SK-N-SH (cell line): ENCODE measurements around the gene GPR15. TPM values are rescaled to one million over a fixed set of nuclear protein-coding genes. Genes with fewer than 3 reads are reported as not detected.

Experiments used
- CTCF ChIA-PET: fragments of 300-600, 350-600 bp; formaldehyde crosslinking; extraction: SDS; loops from one replicate; lab custom pipeline; 2021; lab: Yijun Ruan, JAX
- POLR2A ChIA-PET: fragments of 350-600 bp; sonication (Branson Sonifier 250); formaldehyde crosslinking; extraction: SDS; loops from one replicate; lab custom pipeline; 2020; ENCODE audit warnings: antibody characterized with exemption, inconsistent platforms; lab: Yijun Ruan, JAX
- DNase-seq: peaks from one replicate; pipeline ENCODE4 v3.0.0; 2012
- H2AFZ ChIP-seq: fragments of 200-600 bp; sonication (generic); 2 replicates; pipeline ENCODE4 v1.8.1; 2016; ENCODE audit warnings: antibody characterized with exemption, mild to moderate bottlenecking, low read depth
- H3F3A ChIP-seq: fragments of 200-600 bp; sonication (generic); replicated peaks from 2 replicates; pipeline ENCODE3; 2016; ENCODE audit warnings: antibody characterized with exemption, mild to moderate bottlenecking; ENCODE audit not compliant: insufficient read depth
- H3K27ac ChIP-seq, 2 experiments: fragments of 200-500 bp in 1 of 2; fragments of 200-600 bp in 1 of 2; sonication (Bioruptor generic) in 1 of 2; sonication (generic), shearing (Covaris generic) in 1 of 2; 2 replicates each; pipeline versions ENCODE4 v1.5.1 to v1.6.1; 2014 to 2016; ENCODE audit warnings: low read depth in 2 of 2, inconsistent platforms in 1 of 2, low read length in 1 of 2, mild to moderate bottlenecking in 1 of 2, mixed read lengths in 1 of 2
- H3K27me3 ChIP-seq: fragments of 200-600 bp; sonication (generic), shearing (Covaris generic); 2 replicates; pipeline ENCODE4 v1.6.1; 2016; ENCODE audit warnings: mixed run types; ENCODE audit not compliant: insufficient read depth
- H3K36me3 ChIP-seq, 2 experiments: fragments of 200-500 bp in 1 of 2; fragments of 200-600 bp in 1 of 2; sonication (Bioruptor generic) in 1 of 2; sonication (generic) in 1 of 2; replicated peaks in 1 of 2; 2 replicates each; pipeline versions ENCODE3 to v1.5.1; 2014 to 2016; ENCODE audit warnings: low read length in 1 of 2, mild to moderate bottlenecking in 1 of 2; ENCODE audit not compliant: insufficient read depth in 2 of 2, control insufficient read depth in 1 of 2
- H3K4me1 ChIP-seq, 2 experiments: fragments of 200-500 bp in 1 of 2; fragments of 200-600 bp in 1 of 2; sonication (Bioruptor generic) in 1 of 2; sonication (generic), shearing (Covaris generic) in 1 of 2; 2 replicates each; pipeline versions ENCODE4 v1.5.1 to v1.6.1; 2014 to 2016; ENCODE audit warnings: low read depth in 1 of 2, low read length in 1 of 2, mixed run types in 1 of 2; ENCODE audit not compliant: insufficient read depth in 2 of 2, control insufficient read depth in 1 of 2
- H3K4me2 ChIP-seq: fragments of 200-600 bp; sonication (generic), shearing (Covaris generic); 2 replicates; pipeline ENCODE4 v1.6.1; 2017; ENCODE audit warnings: mixed run types
- H3K4me3 ChIP-seq, 2 experiments: fragments of 200-500 bp in 1 of 2; fragments of 200-600 bp in 1 of 2; sonication (Bioruptor generic) in 1 of 2; sonication (generic), shearing (Covaris generic) in 1 of 2; 2 replicates each; pipeline versions ENCODE4 v1.5.1 to v1.8.1; 2014 to 2016; ENCODE audit warnings: low read depth in 2 of 2, inconsistent platforms in 1 of 2, low read length in 1 of 2, mild to moderate bottlenecking in 1 of 2, mixed read lengths in 1 of 2, moderate library complexity in 1 of 2
- H3K79me2 ChIP-seq: fragments of 200-600 bp; sonication (generic); 2 replicates; pipeline ENCODE4 v1.8.1; 2017; ENCODE audit warnings: mild to moderate bottlenecking; ENCODE audit not compliant: insufficient read depth
- H3K9ac ChIP-seq: fragments of 200-600 bp; sonication (generic); 2 replicates; pipeline ENCODE4 v1.6.1; 2017; ENCODE audit warnings: mixed run types
- H3K9me2 ChIP-seq: fragments of 200-600 bp; sonication (generic); 2 replicates; pipeline ENCODE4 v1.6.1; 2017; ENCODE audit warnings: mixed run types
- H3K9me3 ChIP-seq: fragments of 200-600 bp; sonication (generic); 2 replicates; pipeline ENCODE4 v1.6.1; 2017; ENCODE audit warnings: mixed run types, mild to moderate bottlenecking, moderate library complexity
- H4K20me1 ChIP-seq: fragments of 200-600 bp; sonication (generic); 2 replicates; pipeline ENCODE4 v1.6.1; 2017; ENCODE audit warnings: mild to moderate bottlenecking, mixed run types; ENCODE audit not compliant: insufficient read depth
- CHD2 ChIP-seq: fragments of 150-350 bp; IDR thresholded peaks from 2 replicates; pipeline ENCODE4 v1.6.1; 2018; ENCODE audit warnings: low read length; ENCODE audit not compliant: partially characterized antibody
- ELF1 ChIP-seq: IDR thresholded peaks from 2 replicates; pipeline ENCODE4 v1.4.0; 2012
- FOSL2 ChIP-seq: IDR thresholded peaks from 2 replicates; pipeline ENCODE4 v1.4.0; 2012; ENCODE audit warnings: low read depth, mild to moderate bottlenecking, moderate library complexity, borderline replicate concordance
- FOXJ3 ChIP-seq: sonication (generic); formaldehyde crosslinking; IDR thresholded peaks from 2 replicates; pipeline ENCODE4 v1.5.1; 2020; ENCODE audit warnings: mild to moderate bottlenecking, missing genetic modification reagents
- IRF3 ChIP-seq: fragments of 150-350 bp; IDR thresholded peaks from 2 replicates; pipeline ENCODE4 v1.6.1; 2016; ENCODE audit warnings: mild to moderate bottlenecking, low read depth, low read length
- MAX ChIP-seq: IDR thresholded peaks from 2 replicates; pipeline ENCODE4 v1.4.0; 2012; ENCODE audit warnings: low read depth
- MXI1 ChIP-seq: IDR thresholded peaks from 2 replicates; pipeline ENCODE4 v1.6.1; 2012; ENCODE audit warnings: mild to moderate bottlenecking, low read depth, low read length, improper control_type of control experiment
- NRF1 ChIP-seq: IDR thresholded peaks from 2 replicates; pipeline ENCODE4 v1.6.1; 2012; ENCODE audit warnings: low read depth, mild to moderate bottlenecking, low read length
- RCOR1 ChIP-seq: fragments of 150-350 bp; IDR thresholded peaks from 2 replicates; pipeline ENCODE4 v1.6.1; 2017; ENCODE audit warnings: antibody characterized with exemption, low read length
- SIN3A ChIP-seq: IDR thresholded peaks from 2 replicates; pipeline ENCODE4 v1.6.1; 2012; ENCODE audit warnings: low read depth, mild to moderate bottlenecking, low read length, moderate library complexity, borderline replicate concordance
- USF2 ChIP-seq: fragments of 150-350 bp; IDR thresholded peaks from 2 replicates; pipeline ENCODE4 v1.6.1; 2017; ENCODE audit warnings: antibody characterized with exemption, low read length, low read depth, borderline replicate concordance
- YY1 ChIP-seq: IDR thresholded peaks from 2 replicates; pipeline ENCODE4 v1.4.0; 2012; ENCODE audit warnings: low read depth, mild to moderate bottlenecking
- WGBS: methylation state at CpG from one replicate; pipeline ENCODE4 v1.1.6; 2017; ENCODE audit warnings: low lambda C conversion rate; 5-methylcytosine and 5-hydroxymethylcytosine counted together
- polyA plus RNA-seq, 3 experiments: library from polyadenylated mRNA; depleted of rRNA; stranded (reverse); fragments of >200 nt; gene quantifications; 2 replicates each; pipeline ENCODE4 v1.2.3, GENCODE V29; 2012
- TF ChIP-seq, protein P1 (sequence below): IDR thresholded peaks from 2 replicates; pipeline ENCODE4 v1.6.1; 2012; ENCODE audit warnings: mild to moderate bottlenecking, low read depth, low read length, moderate library complexity

Gene GPR15
- polyA plus RNA-seq, 1 of the 3 experiments (the other 2 are of a cell fraction): not detected

GRCh38 chr3:98521897-98522543 is 9.8 kb upstream of the GPR15 start:
- CTCF ChIA-PET: interaction anchor here (1.6 kb wide), 1 partner anchor 80 kb away, joined by 5 read pairs; no protein-coding TSS in a partner anchor
- Histone ChIP-seq H3K4me3 (peak overlapping the region; percentile 84), H2AFZ (peak overlapping the region; percentile 61; the same call in 1 of the 2 replicates), H3K27ac (peak overlapping the region; percentile 79 to 90), H3K9me2 (no peaks in the 10 kb centered on the region), H3K9ac (peak overlapping the region; percentile 80), H4K20me1 (no peaks in the 10 kb centered on the region; the same call in 1 of the 2 replicates), H3K79me2 (peaks cover 40% of the 10 kb centered on the region), H3K9me3 (no peaks in the 10 kb centered on the region), H3K36me3 (peaks cover 38% of the 10 kb centered on the region in 2 experiments), H3F3A (peaks cover 14% of the 10 kb centered on the region), H3K4me1 (peaks cover 0 to 7% of the 10 kb centered on the region in 2 experiments; a peak in 2 of 4 replicates), H3K4me2 (peak overlapping the region; percentile 75), H3K27me3 (no peaks in the 10 kb centered on the region)
- 2% methylated on average over 16 of the region's 16 CpGs for WGBS
- POLR2A ChIA-PET: interaction anchor here (1.2 kb wide), 1 partner anchor 71 kb away, joined by 10 read pairs; the partner anchor contains the start of gene CPOX
- peak; percentile 27 for DNase-seq
- TF ChIP-seq CHD2: no peak
- TF ChIP-seq SIN3A: peak; percentile 41; the same call in 1 of the 2 replicates
- TF ChIP-seq FOSL2: 0 out of 2 replicates have a peak, but pooled peaks have one; percentile 12
- no peak for TF ChIP-seq RCOR1
- TF ChIP-seq, protein P1, sequence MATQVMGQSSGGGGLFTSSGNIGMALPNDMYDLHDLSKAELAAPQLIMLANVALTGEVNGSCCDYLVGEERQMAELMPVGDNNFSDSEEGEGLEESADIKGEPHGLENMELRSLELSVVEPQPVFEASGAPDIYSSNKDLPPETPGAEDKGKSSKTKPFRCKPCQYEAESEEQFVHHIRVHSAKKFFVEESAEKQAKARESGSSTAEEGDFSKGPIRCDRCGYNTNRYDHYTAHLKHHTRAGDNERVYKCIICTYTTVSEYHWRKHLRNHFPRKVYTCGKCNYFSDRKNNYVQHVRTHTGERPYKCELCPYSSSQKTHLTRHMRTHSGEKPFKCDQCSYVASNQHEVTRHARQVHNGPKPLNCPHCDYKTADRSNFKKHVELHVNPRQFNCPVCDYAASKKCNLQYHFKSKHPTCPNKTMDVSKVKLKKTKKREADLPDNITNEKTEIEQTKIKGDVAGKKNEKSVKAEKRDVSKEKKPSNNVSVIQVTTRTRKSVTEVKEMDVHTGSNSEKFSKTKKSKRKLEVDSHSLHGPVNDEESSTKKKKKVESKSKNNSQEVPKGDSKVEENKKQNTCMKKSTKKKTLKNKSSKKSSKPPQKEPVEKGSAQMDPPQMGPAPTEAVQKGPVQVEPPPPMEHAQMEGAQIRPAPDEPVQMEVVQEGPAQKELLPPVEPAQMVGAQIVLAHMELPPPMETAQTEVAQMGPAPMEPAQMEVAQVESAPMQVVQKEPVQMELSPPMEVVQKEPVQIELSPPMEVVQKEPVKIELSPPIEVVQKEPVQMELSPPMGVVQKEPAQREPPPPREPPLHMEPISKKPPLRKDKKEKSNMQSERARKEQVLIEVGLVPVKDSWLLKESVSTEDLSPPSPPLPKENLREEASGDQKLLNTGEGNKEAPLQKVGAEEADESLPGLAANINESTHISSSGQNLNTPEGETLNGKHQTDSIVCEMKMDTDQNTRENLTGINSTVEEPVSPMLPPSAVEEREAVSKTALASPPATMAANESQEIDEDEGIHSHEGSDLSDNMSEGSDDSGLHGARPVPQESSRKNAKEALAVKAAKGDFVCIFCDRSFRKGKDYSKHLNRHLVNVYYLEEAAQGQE: peak; percentile 78
- no peak for TF ChIP-seq USF2
- TF ChIP-seq NRF1: no peak
- peak; percentile 61; the same call in 1 of the 2 replicates for TF ChIP-seq YY1
- 0 out of 2 replicates have a peak, but pooled peaks have one; percentile 43 for TF ChIP-seq MAX
- peak; percentile 80 for TF ChIP-seq MXI1
- no peak for TF ChIP-seq ELF1
- TF ChIP-seq IRF3: 0 out of 2 replicates have a peak, but pooled peaks have one; percentile 5
- TF ChIP-seq FOXJ3 (CRISPR knock-in tag): no peak
